SK-N-DZ (cell line): ENCODE results near the gene PUM2.
"Not testable (repeated sequence)": the region's sequence is repeated elsewhere in the genome, so short reads cannot be mapped to it uniquely, and the experiment has no call there.

Experiments
- DNase-seq: peaks from one replicate; pipeline ENCODE4 v3.0.0-alpha.2; 2015; ENCODE audit warnings: low spot score

PUM2 gene

GRCh38 chr2:20291106-20291564 is 59.5 kb downstream of the PUM2 start:
- peak; percentile 56 for DNase-seq

DNA sequence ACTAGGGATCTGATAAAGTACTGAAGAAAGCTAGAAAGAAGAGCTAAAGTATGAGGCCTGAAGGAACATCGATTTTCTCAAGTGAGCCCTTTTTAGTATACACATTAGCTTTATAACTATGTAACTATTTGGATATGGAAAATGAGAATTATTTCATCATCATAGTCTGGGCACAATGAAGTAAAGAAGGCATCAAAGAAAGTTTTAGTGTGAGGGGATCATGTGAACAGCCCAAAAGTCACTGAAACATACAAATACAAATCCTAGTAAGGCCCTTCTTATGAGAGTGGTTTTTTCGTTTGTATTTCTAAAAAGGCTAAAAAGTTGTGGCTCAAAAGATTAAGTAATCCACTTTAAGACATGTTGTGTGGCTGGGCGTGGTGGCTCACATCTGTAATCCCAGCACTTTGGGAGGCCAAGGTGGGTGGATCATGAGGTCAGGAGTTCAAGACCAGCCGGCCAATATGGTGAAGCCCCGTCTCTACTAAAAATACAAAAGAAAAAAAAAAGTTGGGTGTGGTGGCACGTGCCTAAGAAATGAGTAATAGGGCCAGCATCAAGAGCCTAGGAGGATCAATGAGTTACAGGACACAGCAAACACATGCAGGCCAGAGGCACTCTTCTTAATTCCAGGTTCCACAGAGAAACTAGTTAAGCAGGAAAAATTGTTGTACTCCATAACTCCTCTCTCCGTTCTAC is 61.9 kb downstream of the PUM2 start:
- no peak for DNase-seq

GRCh38 chr2:20282916-20283592 is 67.6 kb downstream of the PUM2 start:
- no peak for DNase-seq

DNA sequence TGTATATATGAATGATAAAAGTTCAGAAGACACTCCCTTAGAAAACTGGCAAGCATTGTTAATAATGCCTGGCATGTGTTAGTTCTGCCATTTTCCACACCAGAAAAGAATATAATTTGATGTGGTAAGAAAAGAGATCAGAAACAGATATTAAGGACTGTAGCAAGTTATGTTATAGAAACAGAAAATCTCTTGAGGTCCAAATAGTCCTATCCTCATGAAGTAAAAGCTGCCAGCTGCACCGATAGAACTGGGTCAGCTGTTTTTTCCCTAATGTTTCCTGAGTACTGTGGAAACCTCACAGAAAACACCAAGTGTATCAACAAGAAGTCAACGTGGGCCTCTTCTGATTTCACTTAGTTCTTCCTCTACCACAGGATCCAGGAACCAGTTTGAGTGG is 68.8 kb downstream of the PUM2 start:
- DNase-seq: no peak

GRCh38 chr2:20273042-20273441 is 77.6 kb downstream of the PUM2 start:
- DNase-seq: no peak

GRCh38 chr2:20268317-20268716 is 82.3 kb downstream of the PUM2 start:
- DNase-seq: not testable (repeated sequence)

GRCh38 chr2:20267529-20267928 is 83.1 kb downstream of the PUM2 start:
- no peak for DNase-seq

- DNase-seq: no peak
Observed at GRCh38 chr2:20264629-20265028, 86.0 kb downstream of the PUM2 start.

GRCh38 chr2:20257411-20257810 is 93.2 kb downstream of the PUM2 start:
- DNase-seq: no peak

- DNase-seq: no peak
Observed at GRCh38 chr2:20254731-20255130, 95.9 kb downstream of the PUM2 start.

DNA sequence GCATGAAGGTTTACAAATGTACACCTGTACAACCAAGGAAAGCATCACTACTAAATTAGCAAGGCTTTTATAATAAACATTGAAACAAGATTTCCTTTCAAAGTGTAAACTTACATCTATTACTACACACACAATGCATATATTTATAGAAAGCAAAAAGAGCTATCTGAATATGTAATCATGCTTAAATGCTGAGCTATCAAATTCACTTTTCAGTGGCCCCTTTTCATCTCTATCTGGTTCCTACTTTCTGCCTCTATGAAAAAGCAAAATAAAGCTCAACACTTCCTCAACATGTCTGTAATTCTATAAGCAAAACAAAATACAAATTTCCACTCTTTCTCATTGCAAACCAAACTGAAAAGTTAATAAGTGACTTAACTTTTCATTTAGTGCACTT is 100.2 kb downstream of the PUM2 start:
- DNase-seq: no peak

- DNase-seq: no peak
Observed at GRCh38 chr2:20249170-20249569, 101.5 kb downstream of the PUM2 start.

- DNase-seq: no peak
Observed at GRCh38 chr2:20247084-20247483, 103.6 kb downstream of the PUM2 start.

GRCh38 chr2:20243637-20244036 is 107.0 kb downstream of the PUM2 start:
- not testable (repeated sequence) for DNase-seq

- DNase-seq: no peak
Observed at GRCh38 chr2:20242727-20243377, 107.8 kb downstream of the PUM2 start.

- DNase-seq: no peak
Observed at GRCh38 chr2:20241973-20242726, 108.5 kb downstream of the PUM2 start.

DNA sequence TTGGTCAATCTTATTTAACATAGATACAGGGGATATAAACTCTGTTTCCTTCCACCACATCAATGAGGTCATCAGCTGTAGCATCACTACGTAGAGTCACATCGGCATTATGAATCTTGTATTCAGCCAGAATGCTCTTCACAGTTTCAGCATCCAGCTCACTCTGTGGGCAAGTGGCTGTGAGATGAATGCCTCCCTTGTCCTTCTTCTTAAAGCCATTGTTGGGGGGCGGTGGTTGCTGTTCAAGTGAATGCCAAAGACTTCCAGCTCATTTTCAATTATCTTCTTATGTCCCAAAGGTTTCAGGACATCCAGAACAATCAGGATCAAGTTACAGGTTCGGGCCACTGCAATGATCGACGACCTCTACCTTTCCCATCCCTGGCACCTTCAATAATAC is 110.4 kb downstream of the PUM2 start:
- DNase-seq: not testable (repeated sequence)

DNA sequence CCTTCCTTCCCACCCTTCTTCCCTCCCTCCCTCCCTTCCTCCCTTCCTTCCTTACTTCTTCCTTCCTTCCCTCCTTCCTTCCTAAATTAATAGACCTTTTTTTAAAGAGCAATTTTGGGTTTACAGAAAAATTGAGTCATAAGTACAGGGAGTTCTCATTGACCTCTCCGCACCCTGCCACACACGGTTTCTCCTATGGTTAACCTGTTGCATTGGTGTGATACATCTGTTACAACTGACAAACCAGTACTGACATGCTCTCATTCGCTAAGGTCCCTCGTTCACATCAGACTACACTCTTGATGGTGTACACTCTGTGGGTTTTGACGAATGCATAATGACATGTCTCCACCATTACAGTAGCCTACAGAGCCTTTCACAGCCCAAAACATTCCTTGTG is 114.1 kb downstream of the PUM2 start:
- DNase-seq: no peak

DNA sequence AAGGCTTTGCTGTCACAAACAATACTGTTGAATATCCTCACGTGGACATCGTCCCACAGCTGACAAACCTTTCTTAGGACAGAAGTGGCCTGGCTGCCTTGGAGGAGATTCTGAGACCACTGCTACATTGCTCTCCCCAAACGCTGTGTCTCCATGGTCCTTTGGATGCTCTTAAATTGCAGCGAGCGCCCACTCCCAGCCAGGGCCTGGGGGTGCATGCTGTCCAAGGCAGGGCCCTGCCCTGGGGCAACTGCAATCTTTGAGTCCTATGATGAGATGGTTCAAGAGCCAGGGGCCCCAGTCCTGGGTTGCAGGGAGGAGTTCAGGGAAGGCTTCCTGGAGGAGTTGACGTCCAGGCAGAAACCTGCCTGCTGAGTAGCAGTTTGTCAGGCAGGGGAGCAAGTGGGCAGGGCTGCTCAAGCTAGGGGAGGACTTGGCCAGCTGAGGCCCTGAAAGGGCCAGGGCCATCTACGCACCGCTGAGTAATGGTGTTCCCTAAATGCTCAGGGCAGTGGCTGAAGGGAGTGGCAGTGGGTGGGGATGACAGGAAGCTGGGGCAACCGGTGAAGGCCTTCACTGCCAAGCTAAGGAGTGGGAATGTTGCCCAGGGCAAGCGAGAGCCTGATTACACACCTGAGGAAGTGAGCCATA is 114.9 kb downstream of the PUM2 start:
- DNase-seq: no peak

DNA sequence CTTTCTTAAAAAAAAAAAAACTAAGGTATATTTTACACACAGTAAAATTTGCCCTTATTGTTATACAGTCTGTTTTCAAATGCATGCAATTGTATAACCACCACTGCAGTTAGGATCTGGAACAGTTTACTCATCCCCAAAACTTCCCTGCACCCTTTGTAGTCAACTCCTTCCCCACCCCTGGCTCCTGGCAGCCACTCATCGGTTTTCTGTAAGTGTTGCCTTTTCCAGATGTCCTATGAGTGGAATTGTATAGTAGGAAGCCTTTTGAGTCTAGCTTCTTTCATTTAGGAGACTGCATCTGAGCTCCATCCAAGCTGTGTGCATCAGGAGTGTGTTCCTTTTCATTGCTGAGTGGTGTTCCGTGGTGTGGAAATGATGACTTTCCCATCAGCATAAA is 116.0 kb downstream of the PUM2 start:
- not testable (repeated sequence) for DNase-seq

DNA sequence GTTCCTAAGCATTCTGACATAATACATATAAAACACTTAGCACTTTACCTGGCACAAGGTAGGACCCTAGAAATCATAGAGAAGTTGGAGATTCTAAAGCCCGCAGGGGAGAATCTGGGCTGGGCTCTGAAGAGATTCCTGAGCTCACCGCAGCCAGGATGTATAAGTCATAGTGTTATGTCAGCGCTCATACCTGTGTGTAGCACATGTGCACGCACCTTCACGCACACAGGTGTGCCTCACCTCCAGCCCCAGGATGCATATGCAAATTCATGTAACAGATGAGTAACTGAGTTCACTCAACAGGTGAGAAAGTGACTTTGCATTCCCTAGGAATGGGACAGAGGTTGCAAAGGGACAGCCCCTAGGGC is 117.8 kb downstream of the PUM2 start:
- no peak for DNase-seq

DNA sequence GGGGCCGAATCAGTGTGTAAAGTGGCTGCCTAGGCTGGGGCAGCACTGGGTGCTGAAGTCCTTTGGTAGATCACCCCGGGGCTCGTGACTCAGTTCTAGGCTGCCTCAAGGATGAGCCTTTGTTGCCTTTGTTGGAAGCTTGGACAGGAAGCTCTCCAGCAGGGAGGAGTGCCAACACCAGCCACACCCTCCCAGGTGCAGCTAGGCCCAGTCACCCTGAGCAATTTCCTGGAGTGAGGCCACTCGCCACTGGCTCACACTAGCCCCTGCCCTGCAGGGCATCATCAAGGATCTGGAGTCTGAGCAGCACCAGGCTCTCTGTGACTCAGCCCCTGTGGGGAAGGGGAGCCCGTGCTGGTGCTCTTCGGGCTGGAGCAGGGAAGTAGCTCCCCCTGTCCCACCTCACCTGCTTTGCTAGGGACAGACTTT is 119.0 kb downstream of the PUM2 start:
- no peak for DNase-seq
